ENCODE results near the gene KRABD2. TPM values are rescaled to one million over a fixed set of nuclear protein-coding genes. Genes with fewer than 3 reads are reported as not detected.

Gene KRABD2

Other genes starting within 250 kb of the KRABD2 start
- gene PER1, start 224.3 kb downstream of the KRABD2 start, total RNA-seq: 5.0 and 16.7 TPM in 2 replicates
- gene VAMP2, start 213.8 kb downstream of the KRABD2 start, total RNA-seq: 3.1 and 4.9 TPM in 2 replicates
- 17.2 and 23.7 TPM in 2 replicates for gene TMEM107, start 200.3 kb downstream of the KRABD2 start, total RNA-seq
- 7.8 and 10.1 TPM in 2 replicates for gene BORCS6, start 186.5 kb downstream of the KRABD2 start, total RNA-seq
- 15.4 and 30.7 TPM in 2 replicates for gene AURKB, start 166.1 kb downstream of the KRABD2 start, total RNA-seq
- 3.6 and 7.0 TPM in 2 replicates for gene CTC1, start 128.6 kb downstream of the KRABD2 start, total RNA-seq
- 19.0 and 23.9 TPM in 2 replicates for gene PFAS, start 127.4 kb downstream of the KRABD2 start, total RNA-seq
- 10.4 and 13.4 TPM in 2 replicates for gene RANGRF, start 88.0 kb downstream of the KRABD2 start, total RNA-seq
- gene SLC25A35, start 81.3 kb downstream of the KRABD2 start, total RNA-seq: 0.39 and 0.63 TPM in 2 replicates
- 7.6 and 12.1 TPM in 2 replicates for gene ARHGEF15, start 66.5 kb downstream of the KRABD2 start, total RNA-seq
- gene ODF4, start 36.9 kb downstream of the KRABD2 start, total RNA-seq: not detected in 2 replicates
- gene RPL26, start 6.5 kb upstream of the KRABD2 start, total RNA-seq: 2,527 and 2,589 TPM in 2 replicates
- gene RNF222, start 21.1 kb upstream of the KRABD2 start, total RNA-seq: under 0.01 TPM in 1 of 2 replicates, not detected in the other
- gene NDEL1, start 59.2 kb upstream of the KRABD2 start, total RNA-seq: 25.0 and 35.5 TPM in 2 replicates

Data from dermis microvascular lymphatic vessel endothelial cell (primary cell).